ENCODE results near the gene EPB41L5. TPM values are rescaled to one million over a fixed set of nuclear protein-coding genes. Genes with fewer than 3 reads are reported as not detected.
A peak's percentile ranks its signal among the peaks of the same experiment; 100 is the strongest.

EPB41L5 gene
- total and polyA plus RNA-seq, 10 of the 15 experiments (the other 5 are each of a cell fraction or from before 2014, with no cell fraction given), result 2.1 to 20.4 (median 8.2) TPM

DNA sequence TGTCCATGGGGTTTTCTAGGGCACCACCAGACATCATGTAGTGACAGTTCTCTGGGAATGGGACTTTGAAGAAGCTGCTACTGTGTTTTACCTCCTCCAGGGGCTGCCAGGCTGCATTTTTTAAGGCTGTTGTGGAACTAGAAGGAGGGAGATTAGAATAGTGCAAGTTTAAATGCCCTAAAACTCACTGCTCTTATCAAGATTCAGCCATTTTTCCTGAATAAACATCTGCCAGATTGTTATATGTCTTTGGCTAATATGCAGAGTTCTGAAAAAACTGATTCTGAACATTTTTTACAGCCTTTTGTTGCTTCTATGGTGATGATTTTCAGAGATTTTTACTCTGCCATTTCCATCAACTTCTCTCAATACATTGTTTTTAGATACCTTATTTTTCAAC is 8.6 kb upstream of the EPB41L5 start (continued):
- no peak for TF ChIP-seq NR2C1 (IDR thresholded peaks at IDR 0.05)
- TF ChIP-seq, protein P1, sequence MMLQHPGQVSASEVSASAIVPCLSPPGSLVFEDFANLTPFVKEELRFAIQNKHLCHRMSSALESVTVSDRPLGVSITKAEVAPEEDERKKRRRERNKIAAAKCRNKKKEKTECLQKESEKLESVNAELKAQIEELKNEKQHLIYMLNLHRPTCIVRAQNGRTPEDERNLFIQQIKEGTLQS (IDR thresholded peaks at IDR 0.05; ENCODE audit: borderline replicate concordance, extremely low read depth, low read depth, low read length), result no peak
- TF ChIP-seq, protein P2, sequence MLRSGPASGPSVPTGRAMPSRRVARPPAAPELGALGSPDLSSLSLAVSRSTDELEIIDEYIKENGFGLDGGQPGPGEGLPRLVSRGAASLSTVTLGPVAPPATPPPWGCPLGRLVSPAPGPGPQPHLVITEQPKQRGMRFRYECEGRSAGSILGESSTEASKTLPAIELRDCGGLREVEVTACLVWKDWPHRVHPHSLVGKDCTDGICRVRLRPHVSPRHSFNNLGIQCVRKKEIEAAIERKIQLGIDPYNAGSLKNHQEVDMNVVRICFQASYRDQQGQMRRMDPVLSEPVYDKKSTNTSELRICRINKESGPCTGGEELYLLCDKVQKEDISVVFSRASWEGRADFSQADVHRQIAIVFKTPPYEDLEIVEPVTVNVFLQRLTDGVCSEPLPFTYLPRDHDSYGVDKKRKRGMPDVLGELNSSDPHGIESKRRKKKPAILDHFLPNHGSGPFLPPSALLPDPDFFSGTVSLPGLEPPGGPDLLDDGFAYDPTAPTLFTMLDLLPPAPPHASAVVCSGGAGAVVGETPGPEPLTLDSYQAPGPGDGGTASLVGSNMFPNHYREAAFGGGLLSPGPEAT (IDR thresholded peaks at IDR 0.05; ENCODE audit: low read depth), result no peak

DNA sequence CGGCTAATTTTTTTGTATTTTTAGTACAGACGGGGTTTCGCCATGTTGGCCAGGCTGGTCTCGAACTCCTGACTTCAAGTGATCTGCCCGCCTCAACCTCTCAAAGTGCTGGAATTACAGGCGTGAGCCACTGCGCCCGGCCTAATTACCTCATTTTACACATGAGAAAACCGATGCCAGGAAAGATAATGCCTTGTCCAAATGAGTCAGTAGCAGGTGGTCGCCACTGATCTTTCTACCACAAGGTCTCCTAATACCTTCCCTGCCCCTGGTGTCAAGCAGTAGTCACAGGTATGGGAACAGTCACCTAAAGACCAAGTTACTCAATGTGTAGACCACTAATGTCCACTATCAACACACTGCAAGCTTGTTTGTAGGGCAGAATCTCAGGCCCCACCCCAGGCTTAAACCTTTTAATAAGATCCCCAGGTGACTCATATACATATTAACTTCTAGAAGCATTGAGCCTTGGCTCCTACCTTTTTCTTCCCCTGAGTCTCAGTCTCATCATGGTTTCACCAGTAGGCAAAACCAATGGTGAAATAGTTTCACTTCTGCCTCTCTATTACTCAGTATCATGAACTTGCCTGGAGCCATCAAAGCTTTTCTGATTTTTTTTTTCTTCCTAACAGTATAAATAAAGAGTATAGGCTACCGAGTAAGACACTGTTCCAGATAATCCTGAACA is 6.9 kb upstream of the EPB41L5 start:
- no peaks in the 10 kb centered on the region for H3K36me3 ChIP-seq (ENCODE audit: control insufficient read depth in 2 of 2, insufficient read depth in 2 of 2, low read length in 1 of 2)
- no peak overlapping the region for H3K9ac ChIP-seq (ENCODE audit: control insufficient read depth, insufficient read depth, low read length)
- H3K27ac ChIP-seq (ENCODE audit: control insufficient read depth, insufficient read depth), result peak overlapping the region; percentile 25; the same call in 1 of the 2 replicates
- intact Hi-C loops (cut with micrococcal nuclease; ENCODE audit: unreplicated experiment) (loop anchor here (2.0 to 5.0 kb wide), 3 partner anchors 247 to 306 kb away; partner anchors contain the start of gene PTPN4), in situ Hi-C loops (cut with MboI) (no loop called here)
- H3K79me2 ChIP-seq (ENCODE audit: control insufficient read depth, insufficient read depth, low read length), result no peaks in the 10 kb centered on the region
- H3K4me3 ChIP-seq, result no peak overlapping the region
- DNase-seq (ENCODE audit: low read depth, low spot score) (peak; percentile 65), FAIRE-seq (peak; percentile 73), ATAC-seq (peak; percentile 94)
- ChIA-PET POLR2A (interaction anchor here (0.9 kb wide), 1 partner anchor 63 kb away, joined by 3 read pairs; no protein-coding TSS in a partner anchor), SMC1A (ENCODE audit: uncharacterized antibody, unreplicated experiment) (interaction anchor here (0.8 to 1.8 kb wide), 4 partner anchors 164 to 301 kb away, joined by 3 to 4 read pairs (median 4); no protein-coding TSS in a partner anchor), RAD21 (ENCODE audit: unreplicated experiment) (interaction anchor here (0.8 kb wide), 1 partner anchor 169 kb away, joined by 3 read pairs; no protein-coding TSS in a partner anchor), CTCF (interaction anchor here (0.6 to 2.8 kb wide), 4 partner anchors 11 to 171 kb away, joined by 3 to 11 read pairs (median 3); no protein-coding TSS in a partner anchor)
- H4K20me1 ChIP-seq (ENCODE audit: control insufficient read depth, insufficient read depth), result no peaks in the 10 kb centered on the region
- no peaks in the 10 kb centered on the region for H3K27me3 ChIP-seq (replicated peaks in 1 of 2; ENCODE audit: control insufficient read depth in 2 of 2, insufficient read depth in 2 of 2, low read length in 1 of 2)
- H3K4me2 ChIP-seq (ENCODE audit: control insufficient read depth, insufficient read depth), result peak overlapping the region; percentile 45
- H3K4me1 ChIP-seq (ENCODE audit: control insufficient read depth, insufficient read depth, low read length), result peaks cover 10% of the 10 kb centered on the region
- WGBS (ENCODE audit: insufficient coverage, insufficient replicate concordance, low lambda C conversion rate, missing lambda C conversion rate), result 58% methylated on average over 11 of the region's 11 CpGs
- H2AFZ ChIP-seq (ENCODE audit: control insufficient read depth, low read depth, low read length), result no peak overlapping the region
- H3K9me3 ChIP-seq (replicated peaks; ENCODE audit: control insufficient read depth, insufficient read depth, low read length), result no peaks in the 10 kb centered on the region
- no TSS peak for BruUV-seq (replicated peaks)
- TF ChIP-seq NR2F1 (conservative IDR thresholded peaks at IDR 0.05), result 0 out of 2 replicates have a peak, but pooled peaks have one; percentile 18
- peak in 1 of 2 experiments; percentile 33; a peak in 1 of 4 replicates for TF ChIP-seq EP300 (IDR thresholded peaks at IDR 0.05; ENCODE audit: borderline replicate concordance in 1 of 2, control insufficient read depth in 1 of 2, low read depth in 2 of 2, low read length in 2 of 2)
- TF ChIP-seq DPF2 (IDR thresholded peaks at IDR 0.05), result peak; percentile 58; the same call in 1 of the 2 replicates
- 0 out of 2 replicates have a peak, but pooled peaks have one; percentile 39 for TF ChIP-seq HDGF (IDR thresholded peaks at IDR 0.05)
- peak; percentile 80; the same call in 1 of the 2 replicates for TF ChIP-seq SPI1 (IDR thresholded peaks at IDR 0.05; ENCODE audit: borderline replicate concordance, insufficient read depth, low read depth, low read length)
- peak; percentile 35 to 55; a peak in 2 of 4 replicates for TF ChIP-seq IKZF2 (IDR thresholded peaks at IDR 0.05)
- TF ChIP-seq IKZF1 (conservative IDR thresholded peaks at IDR 0.05), result peak; percentile 60; the same call in 1 of the 2 replicates
- TF ChIP-seq SMARCA5 (IDR thresholded peaks at IDR 0.05), result peak; percentile 22; the same call in 1 of the 2 replicates
- TF ChIP-seq, protein P3, sequence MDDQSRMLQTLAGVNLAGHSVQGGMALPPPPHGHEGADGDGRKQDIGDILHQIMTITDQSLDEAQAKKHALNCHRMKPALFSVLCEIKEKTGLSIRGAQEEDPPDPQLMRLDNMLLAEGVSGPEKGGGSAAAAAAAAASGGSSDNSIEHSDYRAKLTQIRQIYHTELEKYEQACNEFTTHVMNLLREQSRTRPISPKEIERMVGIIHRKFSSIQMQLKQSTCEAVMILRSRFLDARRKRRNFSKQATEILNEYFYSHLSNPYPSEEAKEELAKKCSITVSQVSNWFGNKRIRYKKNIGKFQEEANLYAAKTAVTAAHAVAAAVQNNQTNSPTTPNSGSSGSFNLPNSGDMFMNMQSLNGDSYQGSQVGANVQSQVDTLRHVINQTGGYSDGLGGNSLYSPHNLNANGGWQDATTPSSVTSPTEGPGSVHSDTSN (IDR thresholded peaks at IDR 0.05; ENCODE audit: insufficient replicate concordance, low read depth, low read length), result no peak
- peak; percentile 59; the same call in 1 of the 2 replicates for TF ChIP-seq ZNF384 (IDR thresholded peaks at IDR 0.05; ENCODE audit: borderline replicate concordance, low read depth, low read length)
- TF ChIP-seq RUNX3 (IDR thresholded peaks at IDR 0.05; ENCODE audit: low read length), result peak; percentile 42; the same call in 1 of the 2 replicates
- 0 out of 2 replicates have a peak, but pooled peaks have one; percentile 30 for TF ChIP-seq MEF2A (IDR thresholded peaks at IDR 0.05; ENCODE audit: insufficient read depth, low read depth, low read length)
- no peak for TF ChIP-seq SRF (IDR thresholded peaks at IDR 0.05; ENCODE audit: low read depth in 2 of 2, low read length in 2 of 2)
- no peak for TF ChIP-seq JUND (IDR thresholded peaks at IDR 0.05; ENCODE audit: low read depth, low read length)
- TF ChIP-seq POU2F2 (IDR thresholded peaks at IDR 0.05; ENCODE audit: borderline replicate concordance, low read depth, low read length), result peak; percentile 32; the same call in 1 of the 3 replicates

All from GM12878 (cell line).